ENCODE data around the gene SIGLEC15. TPM values are rescaled to one million over a fixed set of nuclear protein-coding genes. Genes with fewer than 3 reads are reported as not detected.
"Not testable (repeated sequence)": the region's sequence is repeated elsewhere in the genome, so short reads cannot be mapped to it uniquely, and the experiment has no call there.

SIGLEC15 gene
- total RNA-seq, 1 experiment from 2014 or later: 0.92 TPM

DNA sequence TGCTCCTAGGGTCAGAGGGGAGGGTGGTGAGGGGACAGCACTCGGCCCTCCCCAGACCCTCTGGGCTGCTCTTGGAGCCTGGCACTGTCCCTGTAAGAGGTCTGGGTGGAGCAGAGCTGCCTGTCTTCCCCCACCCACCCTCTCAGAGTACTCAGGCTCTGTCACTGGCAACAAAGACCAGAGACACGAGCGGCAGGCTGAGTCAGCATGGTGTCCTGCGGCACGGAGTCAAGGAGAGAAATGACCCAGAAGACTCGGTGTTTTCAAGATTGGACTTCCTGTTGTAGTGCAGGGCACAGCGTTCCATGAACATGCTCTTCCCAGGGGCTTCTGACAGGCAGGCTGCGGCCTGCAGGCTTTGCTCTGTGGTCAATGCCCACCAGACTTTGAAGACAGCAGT, 19.9 kb downstream of the SIGLEC15 start:
- Histone ChIP-seq H3K9me3 (ENCODE audit: low read depth, low read length, poor library complexity, severe bottlenecking) (no peaks in the 10 kb centered on the region), H3K27ac (ENCODE audit: low read depth, low read length, poor library complexity, severe bottlenecking) (no peak overlapping the region), H3K4me1 (ENCODE audit: insufficient read depth, low read length, poor library complexity, severe bottlenecking) (no peaks in the 10 kb centered on the region), H3K36me3 (ENCODE audit: insufficient read depth, low read length, poor library complexity, severe bottlenecking) (no peaks in the 10 kb centered on the region), H3K4me3 (ENCODE audit: low read depth, low read length, poor library complexity, severe bottlenecking) (no peak overlapping the region), H3K27me3 (replicated peaks; ENCODE audit: insufficient read depth, low read depth, low read length, poor library complexity) (no peaks in the 10 kb centered on the region)
- ChIA-PET CTCF (no interaction called here), POLR2A (ENCODE audit: low non-redundant PET) (no interaction called here)
- no peak for TF ChIP-seq EZH2 (IDR thresholded peaks at IDR 0.05; ENCODE audit: borderline replicate concordance, low read depth, low read length, poor library complexity, severe bottlenecking)
- TF ChIP-seq, protein P1, sequence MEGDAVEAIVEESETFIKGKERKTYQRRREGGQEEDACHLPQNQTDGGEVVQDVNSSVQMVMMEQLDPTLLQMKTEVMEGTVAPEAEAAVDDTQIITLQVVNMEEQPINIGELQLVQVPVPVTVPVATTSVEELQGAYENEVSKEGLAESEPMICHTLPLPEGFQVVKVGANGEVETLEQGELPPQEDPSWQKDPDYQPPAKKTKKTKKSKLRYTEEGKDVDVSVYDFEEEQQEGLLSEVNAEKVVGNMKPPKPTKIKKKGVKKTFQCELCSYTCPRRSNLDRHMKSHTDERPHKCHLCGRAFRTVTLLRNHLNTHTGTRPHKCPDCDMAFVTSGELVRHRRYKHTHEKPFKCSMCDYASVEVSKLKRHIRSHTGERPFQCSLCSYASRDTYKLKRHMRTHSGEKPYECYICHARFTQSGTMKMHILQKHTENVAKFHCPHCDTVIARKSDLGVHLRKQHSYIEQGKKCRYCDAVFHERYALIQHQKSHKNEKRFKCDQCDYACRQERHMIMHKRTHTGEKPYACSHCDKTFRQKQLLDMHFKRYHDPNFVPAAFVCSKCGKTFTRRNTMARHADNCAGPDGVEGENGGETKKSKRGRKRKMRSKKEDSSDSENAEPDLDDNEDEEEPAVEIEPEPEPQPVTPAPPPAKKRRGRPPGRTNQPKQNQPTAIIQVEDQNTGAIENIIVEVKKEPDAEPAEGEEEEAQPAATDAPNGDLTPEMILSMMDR (conservative IDR thresholded peaks at IDR 0.05; ENCODE audit: low read depth, low read length): no peak
- no TSS peak for BruUV-seq (replicated peaks)
- intact Hi-C loops (cut with micrococcal nuclease; ENCODE audit: unreplicated experiment): no loop called here
- no peak for DNase-seq (ENCODE audit: low spot score)

- Histone ChIP-seq H3K36me3 (ENCODE audit: insufficient read depth, low read length, poor library complexity, severe bottlenecking) (no peaks in the 10 kb centered on the region), H3K4me3 (ENCODE audit: low read depth, low read length, poor library complexity, severe bottlenecking) (no peak overlapping the region), H3K4me1 (ENCODE audit: insufficient read depth, low read length, poor library complexity, severe bottlenecking) (no peaks in the 10 kb centered on the region), H3K27ac (ENCODE audit: low read depth, low read length, poor library complexity, severe bottlenecking) (no peak overlapping the region), H3K27me3 (replicated peaks; ENCODE audit: insufficient read depth, low read depth, low read length, poor library complexity) (no peaks in the 10 kb centered on the region), H3K9me3 (ENCODE audit: low read depth, low read length, poor library complexity, severe bottlenecking) (no peaks in the 10 kb centered on the region)
- intact Hi-C loops (cut with micrococcal nuclease; ENCODE audit: unreplicated experiment): no loop called here
- BruUV-seq (replicated peaks): no TSS peak
- TF ChIP-seq EZH2 (IDR thresholded peaks at IDR 0.05; ENCODE audit: borderline replicate concordance, low read depth, low read length, poor library complexity, severe bottlenecking): no peak
- TF ChIP-seq, protein P1 (conservative IDR thresholded peaks at IDR 0.05; ENCODE audit: low read depth, low read length): no peak
- DNase-seq (ENCODE audit: low spot score): no peak
- ChIA-PET CTCF (no interaction called here), POLR2A (ENCODE audit: low non-redundant PET) (interaction anchor here (0.7 kb wide), 1 partner anchor 120 kb away, joined by 4 read pairs; no protein-coding TSS in a partner anchor)
Observed at GRCh38 chr18:45847119-45847518, 21.6 kb downstream of the SIGLEC15 start.

- H3K27ac ChIP-seq (ENCODE audit: low read depth, low read length, poor library complexity, severe bottlenecking); H3K36me3 ChIP-seq (ENCODE audit: insufficient read depth, low read length, poor library complexity, severe bottlenecking); H3K9me3 ChIP-seq (ENCODE audit: low read depth, low read length, poor library complexity, severe bottlenecking); POLR2A ChIA-PET (ENCODE audit: low non-redundant PET); H3K4me3 ChIP-seq (ENCODE audit: low read depth, low read length, poor library complexity, severe bottlenecking); intact Hi-C loops (cut with micrococcal nuclease; ENCODE audit: unreplicated experiment); BruUV-seq (replicated peaks); H3K4me1 ChIP-seq (ENCODE audit: insufficient read depth, low read length, poor library complexity, severe bottlenecking); H3K27me3 ChIP-seq (replicated peaks; ENCODE audit: insufficient read depth, low read depth, low read length, poor library complexity); CTCF ChIA-PET; DNase-seq (ENCODE audit: low spot score): not testable (repeated sequence)
Observed at GRCh38 chr18:45848643-45849042, 23.2 kb downstream of the SIGLEC15 start.

- ChIA-PET POLR2A (ENCODE audit: low non-redundant PET) (no interaction called here), CTCF (no interaction called here)
- Histone ChIP-seq H3K36me3 (ENCODE audit: insufficient read depth, low read length, poor library complexity, severe bottlenecking) (no peaks in the 10 kb centered on the region), H3K4me1 (ENCODE audit: insufficient read depth, low read length, poor library complexity, severe bottlenecking) (no peaks in the 10 kb centered on the region), H3K4me3 (ENCODE audit: low read depth, low read length, poor library complexity, severe bottlenecking) (no peak overlapping the region), H3K27me3 (replicated peaks; ENCODE audit: insufficient read depth, low read depth, low read length, poor library complexity) (no peaks in the 10 kb centered on the region), H3K9me3 (ENCODE audit: low read depth, low read length, poor library complexity, severe bottlenecking) (no peaks in the 10 kb centered on the region), H3K27ac (ENCODE audit: low read depth, low read length, poor library complexity, severe bottlenecking) (no peak overlapping the region)
- DNase-seq (ENCODE audit: low spot score): no peak
- intact Hi-C loops (cut with micrococcal nuclease; ENCODE audit: unreplicated experiment): no loop called here
- BruUV-seq (replicated peaks): no TSS peak
- TF ChIP-seq EZH2 (IDR thresholded peaks at IDR 0.05; ENCODE audit: borderline replicate concordance, low read depth, low read length, poor library complexity, severe bottlenecking): no peak
- TF ChIP-seq, protein P1 (conservative IDR thresholded peaks at IDR 0.05; ENCODE audit: low read depth, low read length): no peak
Observed at GRCh38 chr18:45849529-45849928, 24.1 kb downstream of the SIGLEC15 start.

All from A673 (cell line).